Measurements from ENCODE around the gene FNBP1L.
A peak's percentile ranks its signal among the peaks of the same experiment; 100 is the strongest.
"Not testable (repeated sequence)": the region's sequence is repeated elsewhere in the genome, so short reads cannot be mapped to it uniquely, and the experiment has no call there.

FNBP1L gene

DNA sequence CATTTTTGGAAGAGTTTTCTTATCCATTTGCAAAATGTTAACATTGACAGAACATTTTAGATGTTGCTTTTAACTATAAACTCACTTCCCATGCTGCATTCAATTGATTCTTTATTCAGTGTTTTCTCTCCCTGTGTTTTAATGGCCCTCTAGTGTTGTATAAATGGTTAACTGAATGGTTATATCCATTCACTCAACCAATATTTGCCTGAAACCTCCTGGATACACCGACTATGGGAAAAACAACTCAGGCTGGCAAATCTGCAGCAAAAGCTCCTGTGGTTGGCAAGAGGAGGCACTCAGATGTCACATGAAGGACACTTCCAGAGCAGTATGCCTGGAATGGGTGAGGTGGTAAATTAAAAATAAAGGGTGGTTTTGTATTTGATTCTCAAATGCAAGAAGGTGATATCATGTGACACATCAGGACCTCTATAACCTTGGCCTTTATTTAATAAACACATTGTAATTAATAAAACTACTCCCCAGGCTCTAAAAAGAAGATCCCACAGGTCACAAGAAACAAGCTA lies 126.1 kb downstream of the FNBP1L start:
- DNase-seq (ENCODE audit: low read depth in 2 of 2): no peak

DNA sequence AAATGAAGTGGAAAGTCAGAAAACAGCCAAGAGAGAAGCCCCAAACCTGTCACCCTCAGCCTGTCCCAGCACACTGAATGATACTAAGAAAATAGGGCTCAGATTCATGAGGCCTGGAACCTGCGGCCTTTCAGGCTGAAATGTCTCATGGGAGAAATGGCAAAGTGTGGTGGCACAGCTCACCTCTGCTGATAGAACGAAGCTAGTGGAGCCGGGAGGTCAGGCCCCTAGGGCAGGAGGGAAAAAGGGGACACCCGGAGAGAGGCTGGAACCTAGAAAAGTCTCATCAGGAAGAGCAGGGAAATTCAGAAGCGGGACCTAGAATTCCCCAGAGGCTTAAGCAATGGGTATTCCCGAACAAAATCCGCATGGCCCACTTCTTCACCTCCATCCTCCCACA lies 126.6 kb downstream of the FNBP1L start:
- DNase-seq (ENCODE audit: low read depth in 2 of 2): no peak

DNA sequence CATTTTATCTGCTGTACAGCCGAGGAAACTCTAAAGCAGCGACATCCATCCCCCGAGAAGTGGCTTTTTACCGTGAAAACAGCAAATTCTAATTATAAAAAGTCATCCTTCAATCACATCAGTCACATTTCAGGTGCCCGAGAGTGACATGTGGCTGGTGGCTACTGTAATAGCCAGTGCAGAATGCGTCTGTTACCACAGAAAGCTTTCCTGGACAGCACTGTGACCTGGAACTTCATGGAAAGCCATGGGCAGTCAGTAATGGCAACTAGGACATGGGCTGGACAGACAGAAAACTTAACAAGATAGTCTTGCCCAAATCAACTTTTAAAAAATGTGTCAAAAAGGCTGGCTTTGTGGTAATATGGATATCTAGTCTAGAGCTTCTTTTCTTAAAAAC lies 127.1 kb downstream of the FNBP1L start:
- DNase-seq (ENCODE audit: low read depth in 2 of 2): no peak

DNA sequence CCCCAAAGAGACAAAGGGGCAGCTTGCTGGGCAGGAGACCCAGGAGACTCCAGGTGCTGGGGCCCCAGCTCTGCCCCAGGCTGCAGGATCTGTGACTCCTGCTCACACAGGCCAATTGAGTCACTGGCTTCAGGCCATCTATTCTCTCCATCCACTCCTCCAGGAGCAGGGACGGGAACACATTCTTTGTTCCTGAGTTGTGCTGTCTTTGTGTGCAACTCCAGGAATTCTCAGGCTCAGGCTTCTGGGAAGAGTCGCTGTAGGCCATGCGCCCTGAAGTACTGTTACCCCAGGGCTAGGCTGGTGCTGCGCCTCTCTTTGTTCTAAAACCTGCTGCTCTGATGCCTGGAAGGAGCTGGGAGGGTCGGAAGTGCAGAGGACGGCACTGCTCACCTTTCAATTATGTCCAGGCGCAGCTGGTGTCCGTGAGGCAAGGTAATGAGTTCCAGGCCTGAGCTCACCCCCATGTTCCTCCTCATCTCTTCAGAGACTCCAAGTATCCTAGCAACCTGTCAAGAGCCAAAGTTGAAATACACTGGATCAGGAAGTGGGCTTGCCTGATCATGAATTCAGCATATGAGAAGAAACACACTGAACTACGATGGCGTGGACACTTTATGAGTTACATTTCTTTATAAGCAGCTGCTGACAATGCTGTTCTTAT lies 127.8 kb downstream of the FNBP1L start:
- DNase-seq (ENCODE audit: low read depth in 2 of 2): no peak

DNA sequence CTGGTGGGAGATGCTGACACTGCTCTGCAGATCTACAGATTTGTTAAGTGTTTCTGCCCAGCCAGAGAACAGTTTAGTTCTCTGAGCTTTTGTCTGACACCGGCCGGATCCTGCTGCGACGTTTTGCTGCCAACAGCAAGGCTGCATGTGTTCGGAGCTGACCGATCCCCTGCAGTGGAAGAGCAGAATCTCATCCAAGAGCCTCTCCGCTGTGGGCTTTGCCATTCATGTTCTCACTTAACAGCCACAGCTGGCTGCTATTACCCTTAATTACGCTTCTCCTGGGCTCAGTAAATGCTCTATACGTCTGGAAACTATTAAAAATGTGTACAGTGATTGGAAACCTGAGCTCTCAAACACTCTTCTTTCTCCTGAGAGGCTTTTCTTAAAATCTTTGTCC lies 128.4 kb downstream of the FNBP1L start:
- DNase-seq (ENCODE audit: low read depth in 2 of 2): no peak

DNA sequence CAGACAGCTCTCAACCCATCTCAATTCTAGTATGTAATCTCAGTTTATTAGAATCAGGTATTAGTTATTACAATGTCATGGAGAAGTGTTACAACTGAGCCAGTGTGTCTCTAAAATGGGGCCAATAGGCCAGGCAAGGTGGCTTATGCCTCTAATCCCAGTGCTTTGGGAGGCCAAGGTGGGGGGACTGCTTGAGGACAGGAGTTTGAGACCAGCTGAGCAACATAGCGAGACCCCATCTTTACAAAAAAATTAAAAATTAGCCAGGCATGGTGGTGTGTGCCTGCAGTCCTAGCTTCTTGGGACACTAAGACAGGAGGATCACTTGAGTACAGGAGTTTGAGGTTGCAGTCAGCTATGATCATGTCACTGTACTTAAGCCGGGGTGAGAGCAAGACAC lies 128.8 kb downstream of the FNBP1L start:
- DNase-seq (ENCODE audit: low read depth in 2 of 2): no peak

DNA sequence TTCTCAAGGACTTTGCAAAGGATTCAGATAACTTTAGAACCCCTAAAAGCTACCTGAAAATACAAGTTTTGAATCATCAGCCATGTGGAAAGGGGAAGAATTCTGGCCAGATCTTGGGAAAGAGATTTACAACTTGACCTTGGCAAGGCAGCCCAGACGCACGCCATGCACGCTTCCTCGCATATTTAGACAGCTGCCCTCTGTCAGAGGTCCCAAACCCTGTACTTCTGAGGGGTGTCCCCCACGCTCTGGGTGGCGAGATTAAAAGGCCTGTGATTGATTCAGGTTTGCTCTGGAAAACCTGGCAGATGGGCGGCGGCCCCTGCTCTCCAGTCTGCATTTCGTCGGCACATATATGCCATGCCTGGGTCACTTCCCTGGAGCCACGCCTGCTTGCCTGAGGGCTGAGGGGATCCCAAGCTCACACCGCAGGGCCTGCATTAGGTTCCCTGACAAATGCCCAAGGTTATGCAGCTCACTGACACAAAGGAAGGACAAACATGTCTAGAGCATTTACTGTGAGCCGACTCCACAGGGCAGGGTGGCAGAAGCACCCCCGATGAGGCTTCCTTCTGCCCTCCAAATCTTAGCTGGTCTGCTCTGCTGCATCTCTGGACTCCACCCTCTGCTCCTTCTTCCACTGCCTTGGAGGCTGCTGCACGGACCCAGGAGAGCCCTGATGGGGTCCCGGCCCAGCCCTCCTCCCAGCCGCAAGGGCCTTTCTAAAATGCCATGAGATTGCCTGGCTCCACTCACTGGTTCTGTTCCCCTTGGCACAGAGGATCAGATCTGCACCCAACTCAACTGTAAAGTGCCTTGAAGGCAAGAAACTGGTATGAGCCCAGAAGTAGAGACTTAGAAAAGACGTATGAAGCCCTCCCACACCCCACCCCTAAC lies 129.9 kb downstream of the FNBP1L start:
- DNase-seq (ENCODE audit: low read depth in 2 of 2): no peak

DNA sequence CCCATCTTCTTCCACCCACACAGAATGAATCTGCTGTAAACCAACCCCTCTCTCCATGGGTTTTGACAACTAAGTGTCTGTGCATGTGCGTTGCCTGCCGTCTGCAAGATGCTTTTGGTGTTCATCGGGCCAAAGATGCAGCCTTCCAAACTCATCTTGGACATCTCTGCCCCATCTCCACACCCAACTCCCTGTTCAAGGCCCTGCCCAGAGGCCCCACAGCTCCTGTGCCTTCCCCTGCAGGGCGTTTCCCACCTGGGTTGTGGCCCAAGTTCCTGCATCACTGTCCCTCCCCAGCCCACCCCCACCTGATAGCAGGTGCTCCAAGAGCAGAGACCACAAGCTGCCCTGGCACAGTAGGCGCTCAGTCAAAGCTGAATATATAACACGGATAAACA lies 130.5 kb downstream of the FNBP1L start:
- no peak for DNase-seq (ENCODE audit: low read depth in 2 of 2)

DNA sequence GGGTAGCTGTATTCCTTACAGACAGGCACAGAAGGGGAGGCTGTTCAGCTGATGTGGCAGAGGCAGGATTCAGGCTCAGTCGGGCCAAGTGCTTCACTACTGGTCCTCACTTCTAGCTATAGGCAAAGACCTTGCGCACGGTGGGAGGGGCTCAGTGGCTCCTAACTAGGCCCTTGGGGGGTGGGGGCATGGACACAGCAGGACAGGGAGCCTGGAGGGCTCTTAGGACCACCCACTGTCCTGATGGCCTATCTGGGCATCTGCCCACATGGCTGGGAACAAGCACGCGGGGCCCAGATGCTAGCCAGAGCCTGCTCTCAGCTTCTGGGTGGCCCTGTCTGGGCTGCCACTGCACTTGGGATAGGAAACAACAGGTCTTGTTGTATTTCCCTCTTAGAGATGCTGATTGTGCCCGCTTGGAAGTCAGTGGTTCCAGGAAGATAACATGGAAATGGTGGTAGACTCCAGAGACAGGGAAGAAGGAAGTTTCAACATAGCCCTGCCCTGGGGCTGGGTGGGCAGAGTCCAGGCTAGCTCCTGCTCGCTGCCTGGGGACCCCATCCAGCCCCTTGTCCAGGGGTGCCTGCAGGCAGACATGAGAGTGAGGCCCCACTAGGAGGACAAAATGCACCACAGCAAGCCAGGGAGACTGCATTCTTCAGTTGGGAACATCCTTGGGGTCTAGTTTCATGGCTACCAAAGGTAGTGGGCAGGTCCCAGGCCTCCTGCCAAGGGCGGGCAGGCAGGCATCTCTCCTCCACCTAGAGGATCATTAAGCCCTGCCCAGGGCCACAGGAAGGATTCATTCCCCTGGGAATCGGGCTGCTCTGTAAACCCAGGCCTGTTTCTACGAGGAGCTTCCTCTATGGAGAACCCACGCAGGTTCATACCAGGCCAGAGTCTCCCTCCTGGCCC lies 131.2 kb downstream of the FNBP1L start:
- no peak for DNase-seq (ENCODE audit: low read depth in 2 of 2)

DNA sequence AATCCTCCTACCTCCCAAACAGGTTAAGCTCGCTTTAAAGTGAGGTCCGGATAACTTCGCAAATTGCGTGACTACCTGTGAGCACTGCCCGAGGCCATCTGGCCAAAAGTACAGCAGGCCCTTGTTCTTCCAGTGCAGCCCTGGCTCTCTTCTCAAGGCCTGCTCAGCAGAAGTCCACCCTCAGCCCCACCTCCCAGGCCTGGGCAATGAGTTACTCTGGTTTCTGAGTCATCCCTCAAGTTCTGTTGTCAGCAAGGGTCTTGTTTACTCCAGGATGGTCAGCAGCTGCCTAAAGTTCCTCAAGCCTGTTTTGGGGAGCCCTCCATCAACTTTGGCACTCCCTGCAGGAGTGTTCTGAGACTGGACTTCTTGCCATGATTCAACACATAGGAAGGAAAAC lies 132.0 kb downstream of the FNBP1L start:
- DNase-seq (ENCODE audit: low read depth in 2 of 2): no peak

DNA sequence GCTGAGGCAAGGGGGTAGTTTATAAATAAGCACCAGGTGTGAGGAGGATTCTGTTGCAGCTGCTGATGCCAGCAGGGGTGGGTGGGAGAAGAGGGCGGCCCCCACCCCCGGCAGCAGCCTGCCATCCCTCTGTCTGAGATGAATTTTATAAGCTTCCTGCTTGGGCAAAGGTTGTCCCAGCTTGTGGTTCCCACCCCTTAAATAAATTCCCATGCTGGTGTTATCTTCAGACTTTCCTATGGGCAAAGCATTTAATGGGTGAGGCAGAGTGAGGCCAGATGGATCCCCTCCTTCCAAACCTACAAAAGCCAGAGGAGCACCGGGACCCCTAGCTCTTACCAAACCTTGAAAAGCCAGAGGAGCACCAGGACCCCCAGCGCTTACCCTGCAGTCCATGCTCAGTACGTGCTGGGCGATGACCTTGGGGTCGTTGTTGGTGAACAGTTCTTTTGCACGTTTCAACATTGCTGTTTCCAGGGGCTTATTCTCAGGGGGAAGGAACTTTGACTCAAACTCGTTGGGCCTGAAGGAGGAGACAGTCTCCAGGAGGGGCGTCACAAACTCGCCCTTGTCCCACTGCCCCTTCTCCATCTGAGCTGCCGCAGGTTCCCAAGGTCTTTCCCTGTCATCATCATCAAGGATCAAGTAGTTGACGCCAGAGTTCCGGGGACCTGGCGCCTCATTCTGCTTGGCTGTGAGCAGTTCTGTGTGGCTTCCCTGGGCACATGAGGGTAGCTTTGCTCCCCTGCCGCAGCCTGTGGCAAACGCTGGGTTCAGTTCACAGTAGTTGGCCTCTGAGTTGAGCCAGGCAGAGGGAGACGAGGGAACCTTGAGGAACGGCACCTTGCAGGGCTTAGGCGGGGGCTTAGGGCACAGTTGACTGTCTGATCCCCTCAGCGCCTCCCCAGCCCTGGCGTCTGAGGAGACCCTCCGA lies 134.3 kb downstream of the FNBP1L start:
- DNase-seq (ENCODE audit: low read depth in 2 of 2): no peak

DNA sequence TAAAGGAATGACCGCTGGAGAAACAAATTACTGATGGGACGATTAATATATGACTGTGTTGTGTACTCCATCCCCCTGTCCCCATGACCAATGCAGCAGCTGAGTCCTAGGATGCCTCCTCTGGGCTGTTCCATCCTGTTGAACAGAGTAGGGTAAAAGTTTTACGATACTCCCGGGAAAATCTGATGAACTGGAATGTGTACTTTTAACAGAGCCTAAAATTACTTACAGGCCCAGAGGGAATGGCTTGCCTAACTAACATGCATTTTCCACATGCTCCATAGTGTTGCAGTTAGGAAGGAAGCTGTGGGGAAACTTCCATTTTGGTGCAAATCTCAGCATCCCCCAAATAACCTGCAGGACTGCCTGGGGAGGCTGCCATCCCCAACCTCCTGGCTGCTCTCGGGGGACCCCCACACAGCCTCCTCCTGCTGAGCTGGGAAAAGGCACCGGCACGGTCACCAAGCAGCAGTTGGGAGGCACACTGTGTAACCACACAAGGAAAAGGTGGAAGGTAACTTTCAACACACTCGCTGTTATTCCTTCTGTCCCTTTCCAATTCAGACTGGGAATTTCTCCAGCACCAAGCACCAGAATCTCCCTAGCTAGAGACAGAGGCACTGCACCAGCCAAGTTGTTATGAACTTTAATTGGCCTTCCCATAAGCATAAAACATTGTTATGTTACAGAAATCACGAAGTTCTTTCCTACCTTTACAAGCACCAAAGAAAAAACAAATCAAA lies 136.5 kb downstream of the FNBP1L start:
- DNase-seq (ENCODE audit: low read depth in 2 of 2): no peak

DNA sequence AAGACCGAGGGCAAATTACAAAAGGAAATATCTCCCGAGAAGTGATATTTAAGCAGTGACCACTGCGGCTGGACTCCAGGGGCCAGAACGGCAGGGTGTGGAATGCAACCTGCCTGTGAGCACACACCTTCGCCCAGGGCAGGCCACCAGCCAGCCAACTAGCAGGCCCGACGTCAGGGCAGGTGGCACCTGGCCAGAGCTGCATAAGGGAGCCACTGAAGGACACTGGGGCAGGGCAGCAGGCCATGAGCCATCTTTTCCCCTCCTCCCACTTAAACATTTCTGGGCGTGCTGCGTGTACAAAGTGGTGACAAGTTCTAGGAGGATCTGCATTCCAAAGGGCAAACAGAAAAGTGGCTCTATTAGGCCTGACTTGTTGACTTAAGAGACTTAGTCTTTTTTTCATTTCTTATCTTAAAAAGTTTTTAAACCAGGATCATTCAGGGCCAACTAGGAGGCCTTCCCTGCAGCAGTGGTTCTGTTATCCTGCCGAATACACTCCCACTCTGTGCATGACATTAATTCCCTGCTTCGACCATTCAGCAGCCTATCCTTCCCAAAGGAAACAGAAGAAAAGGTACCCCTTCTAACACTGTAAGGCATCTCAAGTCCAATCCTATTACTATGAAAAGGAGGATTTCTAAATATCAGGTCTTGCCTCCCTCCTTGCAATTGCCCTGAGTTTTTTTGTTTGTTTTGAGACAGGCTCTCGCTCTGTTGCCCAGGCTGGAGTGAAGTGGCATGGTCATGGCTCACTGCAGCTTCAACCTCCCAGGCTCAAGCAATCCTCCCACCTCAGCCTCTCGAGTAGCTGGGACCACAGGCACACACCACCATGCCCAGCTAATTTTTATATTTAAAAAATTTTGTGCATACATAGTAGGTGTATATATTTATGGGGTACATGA lies 137.4 kb downstream of the FNBP1L start:
- no peak for DNase-seq (ENCODE audit: low read depth in 2 of 2)

DNA sequence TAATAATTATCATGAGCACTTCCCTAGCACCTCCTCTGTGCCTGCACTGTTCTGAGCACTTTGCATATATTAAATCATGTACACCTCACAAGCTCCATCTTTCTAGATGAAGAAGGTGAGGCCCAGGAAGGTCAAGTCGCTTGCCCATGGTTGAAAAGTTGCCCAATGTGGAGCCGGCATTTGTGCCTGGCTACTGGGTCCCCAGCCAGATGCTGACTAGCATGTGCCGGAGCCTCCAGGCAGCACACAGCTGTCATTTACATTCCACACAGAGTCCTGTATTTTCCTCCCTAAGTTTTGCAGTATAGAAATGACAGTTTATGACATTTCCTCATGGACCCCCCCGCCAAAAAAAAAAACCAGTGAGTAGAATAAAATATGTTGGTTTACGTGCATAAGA lies 139.4 kb downstream of the FNBP1L start:
- no peak for DNase-seq (ENCODE audit: low read depth in 2 of 2)

DNA sequence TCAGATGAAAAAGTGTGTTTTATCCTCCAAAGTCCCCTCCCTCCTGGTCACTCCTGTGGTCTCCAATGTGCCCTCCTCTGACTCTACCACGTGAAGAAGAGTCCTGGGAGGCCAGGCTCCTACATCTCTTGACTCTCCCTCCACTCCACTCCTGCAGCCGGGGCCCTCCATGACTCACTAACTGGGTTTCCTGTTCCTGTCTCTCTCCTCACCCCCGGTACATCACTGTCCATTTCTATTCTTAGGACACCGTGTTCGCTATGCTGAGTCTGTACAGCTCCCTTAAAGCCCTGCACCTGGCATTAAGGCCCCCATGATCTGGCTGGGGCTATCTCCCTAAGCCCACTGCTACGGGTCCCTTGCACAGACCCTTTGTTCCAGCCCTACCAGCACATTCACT lies 140.3 kb downstream of the FNBP1L start:
- DNase-seq (ENCODE audit: low read depth in 2 of 2): peak in 1 of 2 donors; percentile 8

DNA sequence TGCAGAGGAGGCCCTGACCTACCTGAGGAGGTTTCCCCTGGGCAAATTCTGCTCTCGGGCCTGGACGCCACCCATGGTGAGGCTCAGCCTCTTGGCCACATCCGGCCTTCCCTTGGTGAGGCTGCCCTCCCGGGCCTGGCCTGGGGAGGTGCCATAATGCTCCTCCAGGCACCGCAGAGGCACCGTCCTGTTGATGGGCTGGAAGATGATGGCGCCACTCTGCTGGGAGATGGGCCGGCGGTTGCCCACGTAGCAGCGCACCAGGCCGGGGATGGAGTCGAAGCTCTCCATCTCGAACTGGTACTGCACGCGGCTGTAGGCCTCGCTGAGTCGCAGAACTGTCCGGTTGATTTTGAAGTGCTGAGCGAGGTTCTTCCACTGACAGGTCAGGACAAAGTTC lies 141.0 kb downstream of the FNBP1L start:
- DNase-seq (ENCODE audit: low read depth in 2 of 2): no peak

DNA sequence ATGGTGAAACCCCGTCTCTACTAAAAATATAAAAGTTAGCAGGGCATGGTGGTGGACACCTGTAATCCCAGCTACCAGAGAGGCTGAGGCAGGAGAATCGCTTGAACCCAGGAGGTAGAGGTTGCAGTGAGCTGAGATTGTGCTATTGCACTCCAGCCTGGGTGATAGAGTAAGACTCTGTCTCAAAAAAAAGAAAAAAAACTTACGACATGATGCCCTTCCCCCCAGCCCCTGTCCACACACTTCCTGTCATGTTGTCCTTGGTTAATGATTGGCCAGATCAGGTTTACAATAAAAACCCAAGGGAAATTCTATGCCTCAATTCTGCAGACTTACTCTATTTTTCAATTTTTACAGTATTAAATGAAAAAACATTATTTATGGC lies 143.4 kb downstream of the FNBP1L start:
- DNase-seq (ENCODE audit: low read depth in 2 of 2): not testable (repeated sequence)

DNA sequence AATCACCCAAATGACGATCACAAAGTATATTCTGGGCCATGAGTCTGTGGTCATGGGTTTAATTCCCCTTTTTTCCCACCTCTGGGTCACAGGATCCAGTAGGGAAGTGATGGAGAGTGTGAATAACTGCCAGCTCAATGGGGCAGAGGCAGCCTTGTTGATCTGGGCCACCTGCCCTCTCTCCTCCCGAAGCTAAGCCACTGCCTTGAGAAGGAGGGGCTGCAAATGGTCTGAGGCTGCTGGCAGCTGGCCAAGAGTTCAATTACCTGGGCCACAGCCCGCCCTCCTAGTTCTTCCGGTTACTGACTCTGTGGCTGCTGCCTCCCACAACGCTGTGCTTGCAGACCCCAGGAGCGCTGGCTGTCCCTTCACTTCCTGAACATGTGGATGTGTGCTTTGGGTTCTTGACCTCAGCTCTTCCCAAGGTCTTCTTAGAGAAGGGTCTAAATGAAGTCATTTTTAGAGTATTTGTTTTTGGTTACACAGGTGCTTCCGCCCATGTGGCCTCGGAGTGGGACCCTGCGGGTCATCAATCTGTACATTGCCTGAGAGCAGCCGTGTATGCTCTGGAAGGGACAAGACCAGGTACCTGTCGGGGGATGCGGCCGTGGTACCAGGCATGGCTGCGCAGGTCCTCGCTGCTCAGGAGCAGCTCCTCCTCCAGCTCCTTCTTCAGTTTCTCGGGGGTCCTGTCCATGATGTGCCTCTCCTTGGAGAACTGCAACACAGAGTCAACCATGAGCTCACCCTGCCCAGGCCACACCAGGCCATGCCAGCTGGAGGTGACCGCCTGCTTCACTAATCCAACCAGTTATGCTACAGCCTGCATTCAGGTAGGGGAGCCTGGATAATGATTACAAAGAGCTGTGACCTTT lies 144.0 kb downstream of the FNBP1L start:
- peak; percentile 16 to 17 for DNase-seq (ENCODE audit: low read depth in 2 of 2)
